Endothelial cell of umbilical vein (primary cell): ENCODE results near the gene TESMIN. TPM values are rescaled to one million over a fixed set of nuclear protein-coding genes. Genes with fewer than 3 reads are reported as not detected.
A peak's percentile ranks its signal among the peaks of the same experiment; 100 is the strongest.

Source experiments
- BruUV-seq: library from RNA; stranded (reverse); fragments of 400-500 nt; replicated peaks from 2 replicates; lab custom pipeline; 2021; lab: Mats Ljungman, UMichigan
- CTCF ChIA-PET: fragments of 300-600, 350-600 bp; sonication (Branson Sonifier 250); formaldehyde crosslinking; loops from one replicate; lab custom pipeline; 2021; ENCODE audit warnings: antibody characterized with exemption, inconsistent platforms; lab: Charles Lee
- POLR2A ChIA-PET: fragments of 300-600, 350-600 bp; sonication (Branson Sonifier 250); formaldehyde crosslinking; loops from one replicate; lab custom pipeline; 2021; ENCODE audit warnings: antibody characterized with exemption, inconsistent platforms; lab: Charles Lee
- DNase-seq: peaks from one replicate; pipeline ENCODE4 v3.0.0-alpha.2; 2011; ENCODE audit warnings: low read depth, low spot score
- FAIRE-seq: peaks from 2 replicates; lab custom pipeline; 2011; peaks lifted over from hg19 to GRCh38; lab: Jason Lieb, UNC
- H2AFZ ChIP-seq: 2 replicates; pipeline ENCODE4 v1.6.0; 2012; ENCODE audit warnings: low read depth, low read length, control low read depth, inconsistent platforms
- H3K27ac ChIP-seq: 2 replicates; pipeline ENCODE4 v1.5.1; 2011; ENCODE audit warnings: low read depth, mild to moderate bottlenecking, control low read depth, low read length, moderate library complexity; ENCODE audit not compliant: insufficient read depth
- H3K27me3 ChIP-seq, 2 experiments: 2 replicates each; pipeline versions ENCODE4 v1.6.0 to v1.6.1; 2011; ENCODE audit warnings: low read length in 2 of 2, mixed read lengths in 1 of 2; ENCODE audit not compliant: control insufficient read depth in 2 of 2, insufficient read depth in 2 of 2
- H3K36me3 ChIP-seq, 2 experiments: 2 replicates in 1 of 2; 3 replicates in 1 of 2; pipeline ENCODE4 v1.5.1; 2011; ENCODE audit warnings: low read length in 2 of 2, mild to moderate bottlenecking in 1 of 2, moderate library complexity in 1 of 2; ENCODE audit not compliant: control insufficient read depth in 2 of 2, insufficient read depth in 2 of 2; ENCODE audit errors: extremely low read depth in 1 of 2
- H3K4me1 ChIP-seq: 3 replicates; pipeline ENCODE4 v1.5.1; 2011; ENCODE audit warnings: mild to moderate bottlenecking, low read length; ENCODE audit not compliant: control insufficient read depth, insufficient read depth; ENCODE audit errors: extremely low read depth
- H3K4me2 ChIP-seq: 2 replicates; pipeline ENCODE4 v1.6.1; 2011; ENCODE audit warnings: low read length, control low read depth, mixed read lengths; ENCODE audit not compliant: insufficient read depth
- H3K4me3 ChIP-seq, 3 experiments: fragments of 200-600 bp in 1 of 3; sonication (generic), shearing (Covaris generic) in 1 of 3; replicated peaks in 1 of 3; 2 replicates each; pipeline ENCODE4 v1.5.1; 2011 to 2016; ENCODE audit warnings: control low read depth in 3 of 3, low read length in 3 of 3, mild to moderate bottlenecking in 2 of 3, inconsistent platforms in 1 of 3, low read depth in 1 of 3, moderate library complexity in 1 of 3; ENCODE audit not compliant: insufficient read depth in 1 of 3
- H3K79me2 ChIP-seq: 2 replicates; pipeline ENCODE4 v1.6.0; 2012; ENCODE audit warnings: low read length, inconsistent platforms; ENCODE audit not compliant: control insufficient read depth, insufficient read depth
- H3K9ac ChIP-seq: replicated peaks from 2 replicates; pipeline ENCODE3; 2011; ENCODE audit warnings: low read length, control low read depth; ENCODE audit not compliant: insufficient read depth; ENCODE audit errors: extremely low read depth
- H3K9me1 ChIP-seq: replicated peaks from 3 replicates; pipeline ENCODE4 v1.6.0; 2011; ENCODE audit warnings: mild to moderate bottlenecking, low read length; ENCODE audit not compliant: control insufficient read depth, insufficient read depth; ENCODE audit errors: extremely low read depth
- H3K9me3 ChIP-seq: replicated peaks from 2 replicates; pipeline ENCODE4 v1.5.1; 2012; ENCODE audit warnings: low read length, inconsistent platforms; ENCODE audit not compliant: control insufficient read depth, insufficient read depth
- H4K20me1 ChIP-seq: replicated peaks from 2 replicates; pipeline ENCODE3; 2011; ENCODE audit warnings: mild to moderate bottlenecking, low read length; ENCODE audit not compliant: control insufficient read depth, insufficient read depth; ENCODE audit errors: extremely low read depth
- EZH2 ChIP-seq: IDR thresholded peaks from 2 replicates; pipeline ENCODE4 v1.6.1; 2012; ENCODE audit warnings: borderline replicate concordance, low read depth, mild to moderate bottlenecking, moderate library complexity, low read length, inconsistent platforms; ENCODE audit not compliant: severe bottlenecking
- FOS ChIP-seq: IDR thresholded peaks from 2 replicates; pipeline ENCODE4 v1.6.1; 2011; ENCODE audit warnings: mild to moderate bottlenecking, low read length, moderate library complexity, borderline replicate concordance; ENCODE audit not compliant: insufficient read depth
- GATA2 ChIP-seq: IDR thresholded peaks from 2 replicates; pipeline ENCODE4 v1.7.0; 2011; ENCODE audit warnings: low read depth, mild to moderate bottlenecking, moderate library complexity, mixed read lengths, low read length; ENCODE audit not compliant: insufficient read length, insufficient read depth
- JUN ChIP-seq: IDR thresholded peaks from 2 replicates; pipeline ENCODE4 v1.6.1; 2011; ENCODE audit warnings: borderline replicate concordance, low read depth; ENCODE audit not compliant: insufficient read length, insufficient read depth
- MYC ChIP-seq: IDR thresholded peaks from one replicate; pipeline ENCODE4 v1.6.1; 2011; ENCODE audit warnings: mild to moderate bottlenecking, low read depth, low read length
- POLR2A ChIP-seq: IDR thresholded peaks from 2 replicates; pipeline ENCODE4 v1.6.1; 2012; ENCODE audit warnings: low read depth, mild to moderate bottlenecking, control low read depth, low read length
- POLR2AphosphoS5 ChIP-seq: IDR thresholded peaks from 2 replicates; pipeline ENCODE4 v1.6.1; 2012; ENCODE audit warnings: low read depth, mild to moderate bottlenecking, control low read depth, low read length, moderate library complexity; ENCODE audit not compliant: insufficient read depth
- dilution Hi-C: fragments of 300-500 bp; cut with MboI; formaldehyde crosslinking; loops from one replicate; pipeline ENCODE4 v1.15.0; 2019; ENCODE audit warnings: low sequenced_read_pairs; ENCODE audit not compliant: extremely low pct_ligation_motif_present
- intact Hi-C: fragments of 100-400 bp; cut with micrococcal nuclease; formaldehyde crosslinking; loops from one replicate; pipeline ENCODE4 v1.10.0; 2022
- polyA plus RNA-seq, 4 experiments: library from polyadenylated mRNA; depleted of rRNA in 3 of 4; stranded (reverse) in 3 of 4; unstranded in 1 of 4; fragments of >200 nt; gene quantifications; 2 replicates each; pipeline versions ENCODE4 v1.2.1 to v1.2.3, GENCODE V29; 2011 to 2012; ENCODE audit warnings: missing spikeins in 1 of 4
- total RNA-seq: library from RNA; stranded (reverse); gene quantifications from 2 replicates; pipeline ENCODE4 v1.2.3, GENCODE V29; 2021
- TF ChIP-seq, protein P1 (sequence below), 2 donors: IDR thresholded peaks; 1 replicate in 1 of 2; 2 replicates in 1 of 2; pipeline ENCODE4 v1.5.1; 2011; ENCODE audit warnings: low read length in 2 of 2, mild to moderate bottlenecking in 2 of 2, moderate library complexity in 2 of 2, control low read depth in 1 of 2, inconsistent platforms in 1 of 2, low read depth in 1 of 2; ENCODE audit not compliant: insufficient read depth in 1 of 2; ENCODE audit errors: extremely low read depth in 1 of 2
- TF ChIP-seq, protein P2 (sequence below): IDR thresholded peaks from 2 replicates; pipeline ENCODE4 v1.6.1; 2011; ENCODE audit not compliant: insufficient read depth, insufficient read length

Gene TESMIN
- total and polyA plus RNA-seq, 2 donors (not counting 3 experiments of a cell fraction or from before 2014, with no cell fraction given), result 1.7 to 6.1 TPM

DNA sequence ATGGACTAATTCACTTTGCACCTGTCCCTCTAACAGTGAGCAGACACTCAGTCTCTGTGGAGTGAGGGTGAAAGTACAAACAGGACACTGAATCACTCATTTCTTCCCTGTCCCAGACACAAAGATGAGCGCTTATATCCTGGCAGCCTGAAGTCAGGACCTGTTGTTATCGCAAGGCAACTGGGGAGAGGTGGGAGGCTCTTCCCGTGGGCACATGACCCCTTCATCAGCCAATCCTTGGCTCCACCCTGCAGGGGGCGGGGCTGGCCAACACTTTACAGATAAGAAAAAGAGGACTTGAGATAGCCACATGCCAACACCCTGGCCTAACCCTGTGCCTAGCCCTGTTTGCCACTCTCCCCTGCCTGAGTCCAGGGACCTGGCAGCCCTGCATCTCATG, 29.5 kb upstream of the TESMIN start:
- CTCF ChIA-PET, result no interaction called here
- FAIRE-seq, result peak; percentile 70

More for the DNA sequence above, 29.5 kb upstream of the TESMIN start:
- dilution Hi-C loops (no loop called here), intact Hi-C loops (no loop called here)
- Histone ChIP-seq H3K4me2 (no peak overlapping the region), H3K9me1 (no peaks in the 10 kb centered on the region), H3K27ac (no peak overlapping the region), H2AFZ (no peak overlapping the region), H3K4me3 (no peak overlapping the region), H3K4me1 (no peaks in the 10 kb centered on the region), H4K20me1 (no peaks in the 10 kb centered on the region), H3K27me3 (no peaks in the 10 kb centered on the region), H3K36me3 (peaks cover 3 to 37% of the 10 kb centered on the region in 2 experiments), H3K9ac (no peak overlapping the region), H3K79me2 (no peaks in the 10 kb centered on the region), H3K9me3 (no peaks in the 10 kb centered on the region)
- peak; percentile 50 for DNase-seq
- BruUV-seq, result no TSS peak
- POLR2A ChIA-PET, result no interaction called here
- no peak for TF ChIP-seq POLR2AphosphoS5
- TF ChIP-seq, protein P1, sequence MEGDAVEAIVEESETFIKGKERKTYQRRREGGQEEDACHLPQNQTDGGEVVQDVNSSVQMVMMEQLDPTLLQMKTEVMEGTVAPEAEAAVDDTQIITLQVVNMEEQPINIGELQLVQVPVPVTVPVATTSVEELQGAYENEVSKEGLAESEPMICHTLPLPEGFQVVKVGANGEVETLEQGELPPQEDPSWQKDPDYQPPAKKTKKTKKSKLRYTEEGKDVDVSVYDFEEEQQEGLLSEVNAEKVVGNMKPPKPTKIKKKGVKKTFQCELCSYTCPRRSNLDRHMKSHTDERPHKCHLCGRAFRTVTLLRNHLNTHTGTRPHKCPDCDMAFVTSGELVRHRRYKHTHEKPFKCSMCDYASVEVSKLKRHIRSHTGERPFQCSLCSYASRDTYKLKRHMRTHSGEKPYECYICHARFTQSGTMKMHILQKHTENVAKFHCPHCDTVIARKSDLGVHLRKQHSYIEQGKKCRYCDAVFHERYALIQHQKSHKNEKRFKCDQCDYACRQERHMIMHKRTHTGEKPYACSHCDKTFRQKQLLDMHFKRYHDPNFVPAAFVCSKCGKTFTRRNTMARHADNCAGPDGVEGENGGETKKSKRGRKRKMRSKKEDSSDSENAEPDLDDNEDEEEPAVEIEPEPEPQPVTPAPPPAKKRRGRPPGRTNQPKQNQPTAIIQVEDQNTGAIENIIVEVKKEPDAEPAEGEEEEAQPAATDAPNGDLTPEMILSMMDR (IDR thresholded peaks at IDR 0.05; ENCODE audit: extremely low read depth in 1 of 2, insufficient read depth in 1 of 2, low read depth in 1 of 2, low read length in 2 of 2), result no peak
- TF ChIP-seq EZH2, result no peak
- TF ChIP-seq, protein P2, sequence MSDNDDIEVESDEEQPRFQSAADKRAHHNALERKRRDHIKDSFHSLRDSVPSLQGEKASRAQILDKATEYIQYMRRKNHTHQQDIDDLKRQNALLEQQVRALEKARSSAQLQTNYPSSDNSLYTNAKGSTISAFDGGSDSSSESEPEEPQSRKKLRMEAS, result no peak
- no peak for TF ChIP-seq MYC
- TF ChIP-seq FOS, result no peak
- TF ChIP-seq POLR2A, result no peak
- TF ChIP-seq JUN, result no peak
- no peak for TF ChIP-seq GATA2
